HFFc6 (cell line): Measurements from ENCODE around the gene RGS7. TPM values are rescaled to one million over a fixed set of nuclear protein-coding genes. Genes with fewer than 3 reads are reported as not detected.

Source experiments
- DNase-seq: peaks from one replicate; pipeline ENCODE4 v3.0.0-alpha.2; 2018
- H3K27ac Mint-ChIP-seq: 2 replicates; pipeline ENCODE4 v1.8.0; 2020; ENCODE audit warnings: mild to moderate bottlenecking, mixed read lengths
- H3K27me3 Mint-ChIP-seq: 2 replicates; pipeline ENCODE4 v1.8.0; 2021; ENCODE audit warnings: mild to moderate bottlenecking, moderate library complexity, mixed read lengths; ENCODE audit not compliant: insufficient read depth
- H3K36me3 Mint-ChIP-seq: 2 replicates; pipeline ENCODE4 v1.8.0; 2021; ENCODE audit warnings: low read depth, mixed read lengths
- H3K4me1 Mint-ChIP-seq: 2 replicates; pipeline ENCODE4 v1.8.0; 2020; ENCODE audit warnings: low read depth, mixed read lengths
- H3K4me3 Mint-ChIP-seq: 2 replicates; pipeline ENCODE4 v1.8.0; 2020; ENCODE audit warnings: mild to moderate bottlenecking, moderate library complexity, mixed read lengths
- H3K9me3 Mint-ChIP-seq: 2 replicates; pipeline ENCODE4 v1.8.0; 2020; ENCODE audit warnings: mild to moderate bottlenecking, mixed read lengths
- total RNA-seq, 6 experiments: library from RNA; stranded (reverse); fragmentation: NEBNext Ultra II Directional; extraction: Animal tissue kit (Norgen Biotek cat#: 25700); gene quantifications; 2 replicates in 1 of 6; 3 replicates in 5 of 6; pipeline ENCODE4 v1.2.3, GENCODE V29; 2021
- TF ChIP-seq, protein P1 (sequence below): fragments of 200-600 bp; sonication (generic); IDR thresholded peaks from 2 replicates; pipeline ENCODE4 v1.5.0; 2021; ENCODE audit warnings: antibody characterized with exemption, mild to moderate bottlenecking

RGS7 gene
- total RNA-seq, 6 experiments from 2014 or later = 1.5 to 2.4 (median 2.1) TPM

DNA sequence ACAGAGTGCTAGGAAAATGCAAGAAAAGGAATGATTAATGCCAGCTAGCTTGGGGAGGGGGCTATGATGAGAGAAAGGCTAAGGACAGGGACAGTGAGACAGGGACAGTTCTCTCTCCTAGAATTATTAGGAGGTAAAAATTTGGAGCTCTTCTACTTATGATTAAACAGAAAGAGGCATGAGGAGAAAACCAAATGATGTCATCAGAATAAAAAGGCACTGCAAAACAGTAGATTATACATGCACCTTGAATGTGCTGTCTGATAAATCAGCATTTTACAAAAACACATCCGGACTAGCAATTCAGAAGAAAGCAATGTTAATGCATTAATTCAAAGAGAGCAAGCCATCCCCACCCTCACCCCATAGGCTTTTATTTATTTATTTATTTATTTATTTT lies 277.5 kb downstream of the RGS7 start:
- TF ChIP-seq, protein P1, sequence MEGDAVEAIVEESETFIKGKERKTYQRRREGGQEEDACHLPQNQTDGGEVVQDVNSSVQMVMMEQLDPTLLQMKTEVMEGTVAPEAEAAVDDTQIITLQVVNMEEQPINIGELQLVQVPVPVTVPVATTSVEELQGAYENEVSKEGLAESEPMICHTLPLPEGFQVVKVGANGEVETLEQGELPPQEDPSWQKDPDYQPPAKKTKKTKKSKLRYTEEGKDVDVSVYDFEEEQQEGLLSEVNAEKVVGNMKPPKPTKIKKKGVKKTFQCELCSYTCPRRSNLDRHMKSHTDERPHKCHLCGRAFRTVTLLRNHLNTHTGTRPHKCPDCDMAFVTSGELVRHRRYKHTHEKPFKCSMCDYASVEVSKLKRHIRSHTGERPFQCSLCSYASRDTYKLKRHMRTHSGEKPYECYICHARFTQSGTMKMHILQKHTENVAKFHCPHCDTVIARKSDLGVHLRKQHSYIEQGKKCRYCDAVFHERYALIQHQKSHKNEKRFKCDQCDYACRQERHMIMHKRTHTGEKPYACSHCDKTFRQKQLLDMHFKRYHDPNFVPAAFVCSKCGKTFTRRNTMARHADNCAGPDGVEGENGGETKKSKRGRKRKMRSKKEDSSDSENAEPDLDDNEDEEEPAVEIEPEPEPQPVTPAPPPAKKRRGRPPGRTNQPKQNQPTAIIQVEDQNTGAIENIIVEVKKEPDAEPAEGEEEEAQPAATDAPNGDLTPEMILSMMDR = no peak
- H3K27me3 Mint-ChIP-seq = no peaks in the 10 kb centered on the region; the same call in 1 of the 2 replicates
- no peaks in the 10 kb centered on the region for H3K9me3 Mint-ChIP-seq
- peaks cover 34% of the 10 kb centered on the region for H3K4me1 Mint-ChIP-seq
- no peak for DNase-seq
- H3K36me3 Mint-ChIP-seq = no peaks in the 10 kb centered on the region
- H3K4me3 Mint-ChIP-seq = no peak overlapping the region
- no peak overlapping the region for H3K27ac Mint-ChIP-seq

DNA sequence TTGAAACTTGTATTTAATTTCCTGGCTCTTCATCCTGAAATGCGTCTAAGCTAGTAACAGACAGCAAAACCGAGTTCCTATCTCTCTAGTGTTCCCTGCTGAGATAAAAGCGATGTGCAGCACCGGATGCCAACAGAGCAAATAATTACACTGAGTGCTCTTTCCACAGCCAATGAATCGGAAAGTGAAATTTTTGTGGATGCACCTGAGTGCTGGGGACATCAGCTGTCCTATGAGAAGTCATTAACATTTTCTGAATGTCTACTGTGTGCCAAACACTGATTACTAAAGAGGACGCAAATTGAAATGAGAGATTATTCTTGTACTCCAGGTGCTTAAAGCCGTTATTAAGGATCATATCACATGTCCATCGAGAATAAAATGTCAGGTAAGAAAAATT lies 278.0 kb downstream of the RGS7 start:
- no peaks in the 10 kb centered on the region; the same call in 1 of the 2 replicates for H3K27me3 Mint-ChIP-seq
- H3K27ac Mint-ChIP-seq = no peak overlapping the region
- no peak for DNase-seq
- TF ChIP-seq, protein P1 = no peak
- no peaks in the 10 kb centered on the region for H3K36me3 Mint-ChIP-seq
- H3K9me3 Mint-ChIP-seq = no peaks in the 10 kb centered on the region
- peaks cover 34% of the 10 kb centered on the region for H3K4me1 Mint-ChIP-seq
- no peak overlapping the region for H3K4me3 Mint-ChIP-seq

DNA sequence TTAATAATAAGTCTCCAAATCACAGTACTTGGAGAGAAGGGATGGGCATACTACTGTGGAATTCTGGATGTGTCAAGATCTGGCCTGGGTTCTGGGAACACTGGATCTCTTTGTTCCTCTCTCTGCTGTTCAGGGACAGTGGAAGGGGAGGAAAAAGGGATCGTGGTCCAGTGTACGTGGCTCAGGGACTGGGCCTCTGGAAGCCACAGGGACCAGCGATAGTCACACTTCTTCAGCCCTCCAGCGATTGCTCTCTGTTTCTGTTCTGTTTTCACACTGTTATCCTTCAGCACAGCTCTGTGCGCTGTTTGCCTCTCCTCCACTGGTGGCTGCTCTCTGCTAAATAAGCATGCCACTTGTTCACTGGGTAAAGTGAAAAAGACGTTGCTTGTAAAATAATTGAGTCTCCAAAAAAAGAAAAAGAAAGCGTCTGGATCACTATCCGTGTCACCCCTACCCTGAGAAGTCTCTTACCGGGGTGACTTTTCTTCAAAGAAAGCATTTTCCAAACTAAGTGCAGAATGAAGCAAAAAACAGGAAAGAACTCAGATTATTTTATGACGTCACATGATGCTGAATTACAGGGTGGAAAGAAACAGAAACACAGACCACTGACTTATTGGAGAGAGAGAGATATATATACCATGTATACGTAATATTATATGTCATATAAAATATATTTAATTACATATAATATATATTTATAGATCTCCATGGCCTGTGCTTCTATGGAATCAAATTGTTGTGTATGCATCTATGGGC lies 279.4 kb downstream of the RGS7 start:
- TF ChIP-seq, protein P1 = no peak
- H3K4me3 Mint-ChIP-seq = peak overlapping the region; percentile 48; the same call in 1 of the 2 replicates
- no peaks in the 10 kb centered on the region for H3K9me3 Mint-ChIP-seq
- no peak for DNase-seq
- H3K27me3 Mint-ChIP-seq = no peaks in the 10 kb centered on the region; the same call in 1 of the 2 replicates
- H3K4me1 Mint-ChIP-seq = peaks cover 34% of the 10 kb centered on the region
- no peaks in the 10 kb centered on the region for H3K36me3 Mint-ChIP-seq
- peak overlapping the region; percentile 43; the same call in 1 of the 2 replicates for H3K27ac Mint-ChIP-seq

DNA sequence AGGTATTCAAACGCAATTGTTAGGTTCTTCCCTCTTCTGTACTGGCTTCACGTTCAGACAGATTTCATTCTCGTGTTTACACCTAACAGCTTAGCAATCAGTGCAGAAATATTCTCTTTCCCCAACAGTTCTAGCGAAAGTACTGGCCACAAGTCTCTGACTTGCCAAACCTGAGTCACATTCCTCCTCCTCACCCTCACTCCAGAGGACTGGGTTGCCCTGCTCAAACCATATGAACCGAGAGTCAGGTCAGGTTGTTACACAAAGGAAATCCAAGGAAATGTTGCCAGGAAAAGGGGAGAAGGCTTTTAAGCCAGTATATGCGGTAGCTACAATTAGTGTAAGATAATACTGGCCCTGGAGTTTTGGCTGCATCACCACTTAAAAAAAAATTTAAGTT lies 282.5 kb downstream of the RGS7 start:
- no peak for DNase-seq

DNA sequence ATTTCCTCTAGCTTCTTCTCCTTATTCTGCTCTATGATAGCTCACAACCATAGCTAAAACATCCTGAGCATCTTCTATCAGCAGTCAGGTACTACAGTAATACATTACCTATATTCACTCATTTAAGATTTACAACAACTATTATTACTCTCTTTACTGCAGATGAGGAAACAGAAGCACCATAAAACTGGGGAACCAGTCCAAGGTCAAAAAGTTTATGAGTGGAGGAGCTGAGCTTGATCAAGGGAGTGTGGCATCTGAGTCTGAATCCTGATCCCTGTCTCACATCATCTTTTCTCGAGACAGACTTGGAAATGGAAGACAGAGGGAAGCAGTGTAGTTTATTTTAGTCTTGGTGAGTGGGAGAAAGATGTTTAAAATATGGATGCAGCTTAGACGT lies 288.6 kb downstream of the RGS7 start:
- Mint-ChIP-seq H3K4me3 (no peak overlapping the region), H3K36me3 (no peaks in the 10 kb centered on the region), H3K4me1 (no peaks in the 10 kb centered on the region), H3K27me3 (peaks cover 4% of the 10 kb centered on the region), H3K9me3 (no peaks in the 10 kb centered on the region; the same call in 1 of the 2 replicates), H3K27ac (no peak overlapping the region)
- DNase-seq = no peak
- TF ChIP-seq, protein P1 = no peak

More for the DNA sequence above, 282.5 kb downstream of the RGS7 start:
- Mint-ChIP-seq H3K27me3 (no peaks in the 10 kb centered on the region; the same call in 1 of the 2 replicates), H3K4me1 (peaks cover 26% of the 10 kb centered on the region), H3K4me3 (no peak overlapping the region), H3K36me3 (no peaks in the 10 kb centered on the region), H3K9me3 (no peaks in the 10 kb centered on the region; the same call in 1 of the 2 replicates), H3K27ac (no peak overlapping the region)
- TF ChIP-seq, protein P1 = no peak
